ENCODE data around the gene KIF5C.

KIF5C gene

DNA sequence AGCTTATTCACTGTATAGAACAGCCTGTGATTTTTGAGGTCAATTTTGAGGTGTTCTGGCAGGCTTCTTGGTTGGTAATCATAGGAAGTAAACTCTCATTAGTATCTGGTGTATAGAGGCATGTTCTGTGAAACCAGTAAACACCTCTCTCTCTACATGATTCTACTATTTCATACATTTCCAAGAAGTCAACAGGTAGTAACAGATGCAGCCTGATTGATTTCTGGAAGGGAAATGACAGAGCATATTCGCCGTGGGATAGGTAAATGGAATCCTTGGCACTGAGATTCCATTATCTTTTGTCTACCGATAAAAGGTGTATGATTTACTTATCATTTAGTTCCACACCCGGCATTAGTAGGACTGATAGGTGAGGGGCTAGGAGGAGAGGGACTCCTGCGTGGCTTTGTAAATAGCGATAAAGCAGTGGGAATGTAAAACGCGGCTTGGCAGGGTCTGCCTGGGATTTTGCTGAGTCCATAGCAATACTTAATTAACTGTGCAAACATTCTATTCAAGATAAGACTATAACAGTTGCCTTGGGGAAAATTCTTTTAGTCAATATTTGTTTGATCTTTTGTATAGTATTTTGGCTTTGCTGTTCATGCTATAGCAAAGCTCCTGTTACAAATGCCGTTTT lies 195.8 kb downstream of the KIF5C start:
- no peak for DNase-seq
- POLR2A ChIA-PET, result no interaction called here
- Histone ChIP-seq H3K36me3 (ENCODE audit: control insufficient read depth in 4 of 4, insufficient read depth in 4 of 4, low read length in 3 of 4) (no peaks in the 10 kb centered on the region), H3K27me3 (replicated peaks in 2 of 5; ENCODE audit: control insufficient read depth in 4 of 5, insufficient read depth in 5 of 5, low read length in 4 of 5) (no peaks in the 10 kb centered on the region), H3K4me3 (ENCODE audit: control insufficient read depth in 1 of 7, extremely low read depth in 1 of 7, insufficient read depth in 4 of 7, low read depth in 2 of 7, low read length in 6 of 7) (no peak overlapping the region), H3K27ac (ENCODE audit: insufficient read depth in 1 of 2, low read depth in 1 of 2, low read length in 2 of 2, poor library complexity in 1 of 2, severe bottlenecking in 2 of 2) (no peak overlapping the region), H3K9me3 (ENCODE audit: control extremely low read depth in 1 of 5, control insufficient read depth in 4 of 5, insufficient read depth in 2 of 5, low read depth in 1 of 5, low read length in 4 of 5) (no peaks in the 10 kb centered on the region), H3K4me1 (ENCODE audit: control extremely low read depth in 1 of 4, control insufficient read depth in 4 of 4, insufficient read depth in 4 of 4, low read length in 3 of 4) (peaks cover 5 to 29% (median 19%) of the 10 kb centered on the region in 4 experiments)
- CTCF ChIA-PET, result no interaction called here
- WGBS (ENCODE audit: insufficient coverage), result no CpG with 5 or more reads among the region's 9 CpGs

- H3K36me3 ChIP-seq (ENCODE audit: control insufficient read depth in 4 of 4, insufficient read depth in 4 of 4, low read length in 3 of 4), result no peaks in the 10 kb centered on the region
- POLR2A ChIA-PET, result no interaction called here
Measured at GRCh38 chr2:149075105-149075504, 200.1 kb downstream of the KIF5C start.

GRCh38 chr2:149075853-149076252 lies 200.8 kb downstream of the KIF5C start:
- no peak overlapping the region for H3K27ac ChIP-seq (ENCODE audit: insufficient read depth in 1 of 2, low read depth in 1 of 2, low read length in 2 of 2, poor library complexity in 1 of 2, severe bottlenecking in 2 of 2)
- H3K4me3 ChIP-seq (ENCODE audit: control insufficient read depth in 1 of 7, extremely low read depth in 1 of 7, insufficient read depth in 4 of 7, low read depth in 2 of 7, low read length in 6 of 7), result no peak overlapping the region
- H3K9me3 ChIP-seq (ENCODE audit: control extremely low read depth in 1 of 5, control insufficient read depth in 4 of 5, insufficient read depth in 2 of 5, low read depth in 1 of 5, low read length in 4 of 5), result no peaks in the 10 kb centered on the region
- no peaks in the 10 kb centered on the region for H3K36me3 ChIP-seq (ENCODE audit: control insufficient read depth in 4 of 4, insufficient read depth in 4 of 4, low read length in 3 of 4)
- CTCF ChIA-PET, result interaction anchor here (1.4 kb wide), 1 partner anchor 11 kb away, joined by 3 read pairs; no protein-coding TSS in a partner anchor
- DNase-seq, result no peak
- POLR2A ChIA-PET, result no interaction called here
- H3K27me3 ChIP-seq (replicated peaks in 2 of 5; ENCODE audit: control insufficient read depth in 4 of 5, insufficient read depth in 5 of 5, low read length in 4 of 5), result no peaks in the 10 kb centered on the region
- 98% methylated on average over 8 of the region's 10 CpGs for WGBS (ENCODE audit: insufficient coverage)
- H3K4me1 ChIP-seq (ENCODE audit: control extremely low read depth in 1 of 4, control insufficient read depth in 4 of 4, insufficient read depth in 4 of 4, low read length in 3 of 4), result peaks cover 0 to 10% (median under 1%) of the 10 kb centered on the region in 4 experiments

More at GRCh38 chr2:149075105-149075504, 200.1 kb downstream of the KIF5C start:
- no peaks in the 10 kb centered on the region for H3K27me3 ChIP-seq (replicated peaks in 2 of 5; ENCODE audit: control insufficient read depth in 4 of 5, insufficient read depth in 5 of 5, low read length in 4 of 5)
- no peak overlapping the region for H3K27ac ChIP-seq (ENCODE audit: insufficient read depth in 1 of 2, low read depth in 1 of 2, low read length in 2 of 2, poor library complexity in 1 of 2, severe bottlenecking in 2 of 2)
- H3K9me3 ChIP-seq (ENCODE audit: control extremely low read depth in 1 of 5, control insufficient read depth in 4 of 5, insufficient read depth in 2 of 5, low read depth in 1 of 5, low read length in 4 of 5), result no peaks in the 10 kb centered on the region
- CTCF ChIA-PET, result no interaction called here
- WGBS (ENCODE audit: insufficient coverage), result 100% methylated on average over 1 of the region's 2 CpGs
- peaks cover under 1 to 13% (median 4%) of the 10 kb centered on the region in 4 experiments for H3K4me1 ChIP-seq (ENCODE audit: control extremely low read depth in 1 of 4, control insufficient read depth in 4 of 4, insufficient read depth in 4 of 4, low read length in 3 of 4)
- H3K4me3 ChIP-seq (ENCODE audit: control insufficient read depth in 1 of 7, extremely low read depth in 1 of 7, insufficient read depth in 4 of 7, low read depth in 2 of 7, low read length in 6 of 7), result no peak overlapping the region
- DNase-seq, result no peak

Data from common myeloid progenitor, CD34-positive (primary cell).